PC-9 (cell line): ENCODE results near the gene CDC27. TPM values are rescaled to one million over a fixed set of nuclear protein-coding genes. Genes with fewer than 3 reads are reported as not detected.

ENCODE experiments used
- BruUV-seq: library from RNA; stranded (reverse); fragments of 400-500 nt; replicated peaks from 2 replicates; lab custom pipeline; 2021; lab: Mats Ljungman, UMichigan
- CTCF ChIA-PET: fragments of 300-600 bp; sonication (Branson Sonifier 250); formaldehyde crosslinking; loops from one replicate; lab custom pipeline; 2022; ENCODE audit warnings: antibody characterized with exemption; lab: Charles Lee
- POLR2A ChIA-PET: fragments of 300-600 bp; sonication (Branson Sonifier 250); formaldehyde crosslinking; loops from one replicate; lab custom pipeline; 2022; ENCODE audit warnings: antibody characterized with exemption; ENCODE audit not compliant: unreplicated experiment; lab: Charles Lee
- DNase-seq, 2 experiments: peaks; one replicate each; pipeline versions ENCODE4 v3.0.0 to v3.0.0-alpha.2; 2015 to 2022; ENCODE audit warnings: mixed read lengths in 1 of 2
- H2AFZ ChIP-seq: fragments of 200-600 bp; sonication (generic); 2 replicates; pipeline ENCODE4 v1.8.1; 2017; ENCODE audit warnings: antibody characterized with exemption
- H3F3A ChIP-seq: fragments of 200-600 bp; sonication (generic); 2 replicates; pipeline ENCODE4 v1.8.1; 2017; ENCODE audit warnings: antibody characterized with exemption, mild to moderate bottlenecking, low read depth; ENCODE audit not compliant: insufficient read depth
- H3K27ac ChIP-seq: fragments of 200-600 bp; sonication (generic); 2 replicates; pipeline ENCODE4 v1.6.1; 2016; ENCODE audit warnings: mixed run types
- H3K27me3 ChIP-seq: fragments of 200-600 bp; sonication (generic); 2 replicates; pipeline ENCODE4 v1.6.1; 2016; ENCODE audit warnings: low read depth, mixed run types; ENCODE audit not compliant: insufficient read depth
- H3K36me3 ChIP-seq: fragments of 200-600 bp; sonication (generic); 2 replicates; pipeline ENCODE4 v1.6.1; 2016; ENCODE audit warnings: low read depth, mixed run types
- H3K4me1 ChIP-seq: fragments of 200-600 bp; sonication (generic); replicated peaks from 2 replicates; pipeline ENCODE4 v1.6.1; 2016; ENCODE audit warnings: mixed run types; ENCODE audit not compliant: insufficient read depth
- H3K4me2 ChIP-seq: fragments of 200-600 bp; sonication (generic); 2 replicates; pipeline ENCODE4 v1.6.1; 2017; ENCODE audit warnings: mixed run types
- H3K4me3 ChIP-seq: fragments of 200-600 bp; sonication (generic); 2 replicates; pipeline ENCODE4 v1.6.1; 2016; ENCODE audit warnings: mixed run types
- H3K79me2 ChIP-seq: fragments of 200-600 bp; sonication (generic); 2 replicates; pipeline ENCODE4 v1.6.1; 2017; ENCODE audit warnings: low read depth, mixed run types
- H3K9me2 ChIP-seq: fragments of 200-600 bp; sonication (generic); 2 replicates; pipeline ENCODE4 v1.8.1; 2017; ENCODE audit warnings: mild to moderate bottlenecking; ENCODE audit not compliant: insufficient read depth
- H3K9me3 ChIP-seq: fragments of 200-600 bp; sonication (generic); 2 replicates; pipeline ENCODE4 v1.8.1; 2016; ENCODE audit warnings: low read depth; ENCODE audit not compliant: insufficient read depth
- H4K20me1 ChIP-seq: fragments of 200-600 bp; sonication (generic); 2 replicates; pipeline ENCODE4 v1.8.1; 2017; ENCODE audit not compliant: insufficient read depth
- EZH2 ChIP-seq: fragments of 200-600 bp; sonication (generic); IDR thresholded peaks from 2 replicates; pipeline ENCODE4 v1.8.0; 2017; ENCODE audit warnings: antibody characterized with exemption, low read depth
- intact Hi-C: fragments of 100-400 bp; cut with micrococcal nuclease; formaldehyde crosslinking; loops from one replicate; pipeline ENCODE4 v1.10.0; 2022; ENCODE audit not compliant: unreplicated experiment
- total RNA-seq: library from RNA; stranded (reverse); gene quantifications from 2 replicates; pipeline ENCODE4 v1.2.3, GENCODE V29; 2021
- TF ChIP-seq, protein P1 (sequence below): fragments of 200-600 bp; sonication (generic); conservative IDR thresholded peaks from 2 replicates; pipeline ENCODE4 v1.6.1; 2017; ENCODE audit warnings: mixed run types, antibody characterized with exemption, mild to moderate bottlenecking, moderate library complexity

CDC27 gene
- total RNA-seq, 1 experiment from 2014 or later, result 94.3 TPM

- TF ChIP-seq, protein P1, sequence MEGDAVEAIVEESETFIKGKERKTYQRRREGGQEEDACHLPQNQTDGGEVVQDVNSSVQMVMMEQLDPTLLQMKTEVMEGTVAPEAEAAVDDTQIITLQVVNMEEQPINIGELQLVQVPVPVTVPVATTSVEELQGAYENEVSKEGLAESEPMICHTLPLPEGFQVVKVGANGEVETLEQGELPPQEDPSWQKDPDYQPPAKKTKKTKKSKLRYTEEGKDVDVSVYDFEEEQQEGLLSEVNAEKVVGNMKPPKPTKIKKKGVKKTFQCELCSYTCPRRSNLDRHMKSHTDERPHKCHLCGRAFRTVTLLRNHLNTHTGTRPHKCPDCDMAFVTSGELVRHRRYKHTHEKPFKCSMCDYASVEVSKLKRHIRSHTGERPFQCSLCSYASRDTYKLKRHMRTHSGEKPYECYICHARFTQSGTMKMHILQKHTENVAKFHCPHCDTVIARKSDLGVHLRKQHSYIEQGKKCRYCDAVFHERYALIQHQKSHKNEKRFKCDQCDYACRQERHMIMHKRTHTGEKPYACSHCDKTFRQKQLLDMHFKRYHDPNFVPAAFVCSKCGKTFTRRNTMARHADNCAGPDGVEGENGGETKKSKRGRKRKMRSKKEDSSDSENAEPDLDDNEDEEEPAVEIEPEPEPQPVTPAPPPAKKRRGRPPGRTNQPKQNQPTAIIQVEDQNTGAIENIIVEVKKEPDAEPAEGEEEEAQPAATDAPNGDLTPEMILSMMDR, result no peak
- TF ChIP-seq EZH2, result no peak
- DNase-seq, result no peak
- no peak overlapping the region for H3K4me2 ChIP-seq
- no peaks in the 10 kb centered on the region for H3K27me3 ChIP-seq
- POLR2A ChIA-PET, result no interaction called here
- CTCF ChIA-PET, result interaction anchor here (0.7 kb wide), 1 partner anchor 126 kb away, joined by 4 read pairs; no protein-coding TSS in a partner anchor
- H3K4me3 ChIP-seq, result no peak overlapping the region
- H3K9me3 ChIP-seq, result no peaks in the 10 kb centered on the region
- peaks cover 17% of the 10 kb centered on the region for H3F3A ChIP-seq
- H3K36me3 ChIP-seq, result peaks cover 51% of the 10 kb centered on the region
- H3K27ac ChIP-seq, result no peak overlapping the region
- no peaks in the 10 kb centered on the region for H3K4me1 ChIP-seq
- H3K79me2 ChIP-seq, result peaks cover 94% of the 10 kb centered on the region
- no peaks in the 10 kb centered on the region for H3K9me2 ChIP-seq
- H2AFZ ChIP-seq, result no peak overlapping the region
- intact Hi-C loops, result no loop called here
- peaks cover 24% of the 10 kb centered on the region for H4K20me1 ChIP-seq
- BruUV-seq, result no TSS peak
Measured at GRCh38 chr17:47180337-47180736, 8.8 kb downstream of the CDC27 start.

GRCh38 chr17:47179141-47179540 is 10.0 kb downstream of the CDC27 start:
- H3K36me3 ChIP-seq, result peaks cover 54% of the 10 kb centered on the region

DNA sequence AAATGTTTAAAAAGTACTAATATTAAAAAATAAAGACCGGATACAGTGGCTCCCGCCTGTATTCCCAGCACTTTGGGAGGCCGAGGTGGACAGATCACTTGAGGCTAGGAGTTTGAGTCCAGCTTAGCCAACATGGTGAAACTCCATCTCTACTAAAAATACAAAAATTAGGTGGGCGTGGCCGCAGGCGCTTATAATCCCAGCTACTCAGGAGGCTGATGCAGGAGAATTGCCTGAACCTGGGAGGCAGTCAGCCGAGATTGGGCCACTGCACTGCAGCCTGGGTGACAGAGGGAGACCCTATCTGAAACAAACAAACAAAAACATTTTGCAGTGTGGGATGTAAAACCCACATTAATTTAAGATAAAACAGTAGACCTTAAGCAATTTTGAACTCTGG is 11.8 kb downstream of the CDC27 start:
- H3K4me1 ChIP-seq, result no peaks in the 10 kb centered on the region
- DNase-seq, result no peak
- TF ChIP-seq, protein P1, result no peak
- no peak for TF ChIP-seq EZH2
- no peak overlapping the region for H3K27ac ChIP-seq
- no peaks in the 10 kb centered on the region for H3K9me2 ChIP-seq
- ChIA-PET CTCF (no interaction called here), POLR2A (no interaction called here)
- no peaks in the 10 kb centered on the region for H3K27me3 ChIP-seq
- H3K4me2 ChIP-seq, result no peak overlapping the region
- H2AFZ ChIP-seq, result no peak overlapping the region
- H3K36me3 ChIP-seq, result peaks cover 54% of the 10 kb centered on the region
- BruUV-seq, result no TSS peak
- H3K79me2 ChIP-seq, result peaks cover 86% of the 10 kb centered on the region
- no peaks in the 10 kb centered on the region for H3K9me3 ChIP-seq
- peaks cover 10% of the 10 kb centered on the region; the same call in 1 of the 2 replicates for H3F3A ChIP-seq
- no peak overlapping the region for H3K4me3 ChIP-seq
- H4K20me1 ChIP-seq, result peaks cover 12% of the 10 kb centered on the region
- intact Hi-C loops, result no loop called here

More at GRCh38 chr17:47179141-47179540, 10.0 kb downstream of the CDC27 start:
- no peak for DNase-seq
- ChIA-PET CTCF (no interaction called here), POLR2A (interaction anchor here (0.7 kb wide), 1 partner anchor 182 kb away, joined by 3 read pairs; no protein-coding TSS in a partner anchor)
- no peak overlapping the region for H2AFZ ChIP-seq
- no peaks in the 10 kb centered on the region for H3K9me3 ChIP-seq
- no peak overlapping the region for H3K27ac ChIP-seq
- no peaks in the 10 kb centered on the region for H3K4me1 ChIP-seq
- no peaks in the 10 kb centered on the region for H3K9me2 ChIP-seq
- BruUV-seq, result no TSS peak
- H3K4me2 ChIP-seq, result no peak overlapping the region
- no peak overlapping the region for H3K4me3 ChIP-seq
- peaks cover 88% of the 10 kb centered on the region for H3K79me2 ChIP-seq
- intact Hi-C loops, result no loop called here
- peaks cover 15% of the 10 kb centered on the region for H3F3A ChIP-seq
- TF ChIP-seq, protein P1, result no peak
- no peaks in the 10 kb centered on the region for H3K27me3 ChIP-seq
- peaks cover 21% of the 10 kb centered on the region for H4K20me1 ChIP-seq
